ENCODE results near the gene NUDT22.

GRCh38 chr11:64225608-64226506 lies at the start of gene NUDT22, which contains the start of gene TRPT1:
- TF ChIP-seq CTCF (IDR thresholded peaks at IDR 0.05 in 8 of 11, conservative IDR thresholded peaks at IDR 0.05 in 3 of 11), result peak in 6 of 11 experiments; percentile 5 to 43 (median 14)
- TF ChIP-seq POLR2AphosphoS5 (IDR thresholded peaks at IDR 0.05), result peak; percentile 93 to 96 (median 93)

Measured in spleen (tissue), 7 donors.